Stimulated activated CD8-positive, alpha-beta memory T cell treated with anti-CD3 and anti-CD28 coated beads, Interleukin-2, amount 100 ng/mL, for 1 hour (primary cell): ENCODE measurements around the gene ATF7IP.

Source experiments
- DNase-seq, 2 donors: peaks; one replicate each; pipeline ENCODE4 v3.0.0-alpha.2; 2020; ENCODE audit warnings: low read depth in 2 of 2

Gene ATF7IP

DNA sequence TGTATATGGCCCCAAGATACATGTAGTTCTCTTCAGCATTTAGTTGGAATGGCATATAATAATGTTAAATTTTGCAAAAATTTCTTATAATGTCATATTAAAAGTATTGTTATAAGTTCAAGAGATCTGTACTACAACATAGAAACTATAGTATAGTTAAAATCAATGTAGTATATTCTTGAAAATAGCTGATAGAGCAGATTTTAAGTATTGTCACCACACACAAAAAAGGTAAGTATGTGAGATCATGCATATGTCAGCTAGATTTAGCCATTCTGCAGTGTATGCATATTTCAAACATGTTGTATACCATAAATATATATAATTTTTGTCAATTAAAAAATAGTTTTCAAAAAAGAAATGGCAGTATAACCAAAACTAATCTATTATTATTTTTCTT lies 115.7 kb downstream of the ATF7IP start:
- DNase-seq, result no peak

GRCh38 chr12:14482361-14482760 lies 116.9 kb downstream of the ATF7IP start:
- DNase-seq, result no peak

- no peak for DNase-seq
Observed at GRCh38 chr12:14482886-14483285, 117.4 kb downstream of the ATF7IP start.

DNA sequence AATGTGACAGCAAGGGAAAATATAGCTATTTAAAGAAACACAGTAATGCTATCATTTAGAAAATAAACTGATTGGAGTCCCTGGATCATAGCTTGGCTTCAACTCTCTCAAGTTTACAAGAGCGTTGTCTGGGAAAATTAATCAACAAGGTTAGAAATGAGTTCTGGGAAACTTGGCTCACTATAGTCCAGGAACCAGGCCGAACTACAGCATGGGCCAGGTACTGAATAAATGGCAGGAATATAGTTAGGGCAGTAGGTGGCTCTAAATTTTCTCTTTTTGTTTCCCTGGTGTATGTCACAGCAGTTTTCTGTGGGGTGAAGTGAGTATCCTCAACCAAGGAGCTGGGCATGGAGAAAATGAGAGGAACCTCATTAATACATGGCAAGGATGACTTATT lies 129.8 kb downstream of the ATF7IP start:
- DNase-seq, result no peak

GRCh38 chr12:14505626-14506596 lies 140.4 kb downstream of the ATF7IP start:
- DNase-seq, result no peak

GRCh38 chr12:14510574-14510973 lies 145.1 kb downstream of the ATF7IP start:
- DNase-seq, result no peak

DNA sequence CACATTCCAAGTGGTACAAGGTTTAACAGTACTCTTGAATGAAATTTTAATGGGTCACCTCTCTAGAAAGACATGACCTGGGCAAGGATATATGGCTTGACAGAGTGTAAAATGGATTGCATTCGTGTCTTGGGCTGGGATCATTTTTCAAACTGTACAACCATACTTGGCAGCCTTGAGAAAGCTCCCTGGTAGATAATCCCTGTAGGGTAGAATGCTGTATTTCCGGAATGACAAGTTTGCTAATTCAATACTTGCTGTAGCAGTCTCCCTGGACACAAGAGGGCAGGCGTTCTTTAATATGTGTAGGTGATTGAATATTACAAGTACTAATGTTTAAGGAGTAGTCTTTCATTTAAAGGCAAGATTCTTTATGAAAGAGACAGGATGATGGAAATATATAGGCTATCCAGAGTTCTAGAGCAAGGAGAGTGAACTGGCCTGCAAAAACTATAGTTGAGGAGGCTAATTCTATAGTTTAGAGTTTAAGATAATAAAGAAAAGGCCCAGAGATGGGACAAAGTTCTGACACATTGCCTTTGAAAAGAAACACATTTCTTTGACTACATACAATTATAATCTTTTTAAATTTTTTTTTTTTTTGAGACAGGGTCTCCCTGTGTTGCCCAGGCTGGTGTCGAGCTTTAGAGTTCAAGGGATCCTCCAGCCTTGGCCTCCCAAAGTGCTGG lies 148.8 kb downstream of the ATF7IP start:
- no peak for DNase-seq

DNA sequence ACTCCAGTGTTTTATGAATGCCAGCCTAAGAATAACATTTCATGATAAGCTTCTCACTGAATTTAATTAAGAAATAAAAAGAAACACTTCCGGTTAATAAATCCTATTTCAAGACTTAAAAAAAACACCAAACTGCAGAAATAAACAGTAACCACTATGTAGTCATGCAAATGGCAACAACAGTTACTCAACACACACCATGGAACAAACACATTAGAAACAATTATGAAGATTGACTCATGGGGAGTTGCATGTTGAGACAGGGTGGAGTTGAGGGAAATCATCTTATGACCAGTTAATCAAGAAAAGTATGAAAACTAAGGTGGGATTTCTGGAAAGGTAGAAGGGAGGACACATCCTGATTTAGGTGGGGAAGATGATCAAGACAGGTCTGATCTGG lies 149.5 kb downstream of the ATF7IP start:
- DNase-seq, result no peak

DNA sequence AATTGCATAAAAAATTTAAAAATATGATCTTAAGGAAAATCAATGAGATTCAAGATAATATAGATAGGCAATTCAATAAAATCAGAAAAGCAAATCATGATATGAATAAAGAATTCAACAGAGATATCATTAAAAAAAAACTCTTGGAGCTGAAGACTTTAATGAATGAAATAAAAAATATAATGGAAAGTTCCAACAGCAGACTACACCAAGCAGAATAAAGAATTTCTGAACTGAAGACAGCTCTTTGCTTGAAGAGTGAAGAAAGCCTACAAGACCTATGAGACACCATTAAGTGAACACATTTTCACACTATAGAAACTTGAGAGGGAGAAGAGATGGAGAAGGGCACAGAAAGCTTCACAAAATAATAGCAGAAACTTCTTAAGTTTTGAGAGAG lies 156.3 kb downstream of the ATF7IP start:
- no peak for DNase-seq

DNA sequence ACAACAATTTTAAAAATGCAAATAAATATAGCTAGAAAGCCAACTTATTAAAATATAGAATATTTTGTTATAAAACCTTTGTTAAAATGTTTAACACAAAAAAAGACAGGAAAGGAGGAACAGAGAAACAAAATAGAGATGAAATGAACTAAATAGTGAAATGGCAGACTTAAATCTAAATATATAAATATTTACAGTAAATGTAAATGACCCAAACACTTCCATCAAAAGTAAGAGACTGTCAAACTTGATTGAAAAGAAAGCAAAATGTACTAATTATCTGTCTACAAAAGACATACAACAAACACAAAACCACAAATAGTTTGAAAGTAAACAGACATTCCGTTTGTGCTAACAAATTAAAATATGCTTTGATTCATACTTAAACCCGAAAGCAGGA lies 160.5 kb downstream of the ATF7IP start:
- no peak for DNase-seq

- no peak for DNase-seq
Observed at GRCh38 chr12:14532152-14532551, 166.7 kb downstream of the ATF7IP start.

GRCh38 chr12:14537088-14537487 lies 171.6 kb downstream of the ATF7IP start:
- no peak for DNase-seq

DNA sequence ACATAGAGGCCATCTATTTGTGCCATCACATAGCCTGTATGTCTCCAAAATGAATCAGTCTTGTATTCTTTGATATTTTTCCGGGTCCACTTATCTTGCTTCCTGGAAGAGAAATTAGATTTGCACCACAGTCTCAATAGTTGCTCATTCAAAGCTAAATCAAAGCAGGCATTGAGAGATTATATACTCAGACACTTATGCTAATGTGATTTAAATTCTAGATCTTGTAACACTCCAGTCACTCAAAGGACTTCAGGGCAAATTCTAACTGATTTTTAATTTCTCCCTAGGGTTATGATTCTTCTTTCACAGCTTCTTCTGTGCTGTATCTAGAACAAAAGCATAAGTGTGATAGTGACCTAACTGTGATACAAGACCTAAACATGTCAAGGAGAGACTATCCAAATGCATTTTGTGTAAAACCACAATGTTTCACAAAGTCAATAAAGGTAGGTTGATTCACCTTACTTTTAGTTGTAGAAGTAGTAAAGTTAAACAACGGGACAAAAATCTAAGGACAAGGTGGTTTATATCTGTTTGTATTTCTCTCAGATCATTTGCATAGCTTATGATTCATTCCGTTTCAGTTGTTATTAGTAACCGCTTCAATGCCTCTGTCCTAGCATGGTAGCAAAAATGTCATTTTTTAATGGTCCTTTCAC lies 175.4 kb downstream of the ATF7IP start:
- no peak for DNase-seq

- DNase-seq, result no peak
Observed at GRCh38 chr12:14545144-14546124, 180.0 kb downstream of the ATF7IP start.

DNA sequence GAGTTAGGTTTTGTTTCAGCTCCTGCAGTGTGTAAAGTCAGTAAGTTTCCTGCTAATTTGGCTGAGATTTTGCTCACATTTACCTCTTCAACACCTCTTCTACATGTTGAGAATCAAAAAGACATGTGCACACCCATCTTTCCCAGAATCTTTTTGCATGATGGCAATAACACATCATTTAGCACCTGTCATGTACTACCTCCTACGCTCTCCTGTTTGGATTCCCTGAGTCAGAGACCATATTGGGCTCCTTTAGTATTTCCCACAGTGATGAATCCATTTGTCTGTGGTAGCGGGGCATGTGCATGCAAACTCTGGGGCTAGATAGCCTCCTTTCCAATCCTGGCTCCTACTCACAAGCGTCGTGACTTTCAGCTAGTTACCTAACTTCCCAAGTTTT lies 182.1 kb downstream of the ATF7IP start:
- DNase-seq, result no peak

DNA sequence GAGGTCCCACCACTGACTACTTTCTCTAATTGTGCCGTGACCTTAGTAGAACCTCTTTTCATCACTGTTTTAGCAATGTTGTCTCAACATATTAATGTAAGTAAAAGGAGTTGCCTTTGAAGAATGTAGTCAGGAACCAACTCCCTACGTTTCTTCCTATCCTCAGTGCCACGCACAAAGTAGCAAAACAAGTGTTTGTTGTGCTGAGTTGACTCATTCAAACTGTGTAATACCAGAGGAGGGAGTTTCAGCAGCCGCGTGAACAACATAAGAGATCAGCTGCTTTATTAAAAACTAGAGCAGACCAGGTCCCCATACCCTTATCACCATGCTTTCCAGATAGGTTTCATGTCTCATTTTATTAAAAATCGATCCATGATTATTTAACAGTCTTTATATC lies 183.1 kb downstream of the ATF7IP start:
- no peak for DNase-seq
